Measurements from ENCODE around the gene THSD7B. TPM values are rescaled to one million over a fixed set of nuclear protein-coding genes. Genes with fewer than 3 reads are reported as not detected.

The THSD7B gene
- total RNA-seq, 1 experiment from 2014 or later: under 0.01 TPM

DNA sequence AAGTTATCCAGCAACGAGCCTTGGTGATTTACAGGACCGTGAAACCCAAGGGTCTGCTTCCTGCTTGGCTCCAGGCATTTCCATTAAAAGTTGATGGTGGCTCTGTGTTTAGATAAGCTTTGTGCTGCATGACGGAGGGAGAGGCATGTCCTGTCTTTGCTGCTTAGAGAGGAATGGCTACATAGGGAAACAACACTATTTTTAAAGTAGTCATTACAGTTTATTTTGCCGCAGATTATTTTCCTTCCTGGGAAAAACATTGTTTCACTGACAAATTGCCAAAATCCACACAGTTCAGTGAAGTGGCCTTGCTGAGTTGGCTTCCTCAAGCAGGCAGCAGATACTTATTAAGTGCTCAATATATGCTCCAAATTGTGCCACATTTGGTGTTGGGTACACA is 98.5 kb downstream of the THSD7B start:
- H3K9me3 ChIP-seq (ENCODE audit: low read length): no peaks in the 10 kb centered on the region
- no peaks in the 10 kb centered on the region for H4K20me1 ChIP-seq (ENCODE audit: low read length)
- no peaks in the 10 kb centered on the region for H3F3A ChIP-seq (ENCODE audit: low read length, unreplicated experiment)
- H3K4me2 ChIP-seq (ENCODE audit: low read length): no peak overlapping the region
- DNase-seq: no peak
- no peaks in the 10 kb centered on the region for H3K79me2 ChIP-seq (ENCODE audit: low read length)
- no peak overlapping the region for H3K9ac ChIP-seq (ENCODE audit: low read length)
- H3K4me3 ChIP-seq (ENCODE audit: low read length): no peak overlapping the region
- CTCF ChIA-PET: no interaction called here
- no peaks in the 10 kb centered on the region for H3K9me2 ChIP-seq (replicated peaks; ENCODE audit: low read length)
- no peak for TF ChIP-seq CTCF (conservative IDR thresholded peaks at IDR 0.05; ENCODE audit: low read depth, low read length)
- no peak for TF ChIP-seq EZH2phosphoT487 (IDR thresholded peaks at IDR 0.05; ENCODE audit: borderline replicate concordance, low read length)
- no peak for TF ChIP-seq EZH2 (IDR thresholded peaks at IDR 0.05; ENCODE audit: low read length, unreplicated experiment)
- no TSS peak for BruUV-seq (replicated peaks)
- H3K27me3 ChIP-seq (ENCODE audit: low read length): peaks cover 41% of the 10 kb centered on the region
- H3K27ac ChIP-seq (ENCODE audit: low read length): no peak overlapping the region
- intact Hi-C loops (cut with micrococcal nuclease): no loop called here
- ATAC-seq: no peak
- H2AFZ ChIP-seq (ENCODE audit: low read length): no peak overlapping the region
- POLR2A ChIA-PET (ENCODE audit: unreplicated experiment): no interaction called here
- no peaks in the 10 kb centered on the region for H3K36me3 ChIP-seq (ENCODE audit: low read depth, low read length)
- no peaks in the 10 kb centered on the region for H3K4me1 ChIP-seq (ENCODE audit: insufficient read depth, low read length)

GRCh38 chr2:136871424-136871823 is 106.1 kb downstream of the THSD7B start:
- H3K9ac ChIP-seq (ENCODE audit: low read length): no peak overlapping the region
- H3K4me2 ChIP-seq (ENCODE audit: low read length): no peak overlapping the region
- H3K79me2 ChIP-seq (ENCODE audit: low read length): no peaks in the 10 kb centered on the region
- no peaks in the 10 kb centered on the region for H3K36me3 ChIP-seq (ENCODE audit: low read depth, low read length)
- ATAC-seq: no peak
- H4K20me1 ChIP-seq (ENCODE audit: low read length): no peaks in the 10 kb centered on the region
- no TSS peak for BruUV-seq (replicated peaks)
- H3K4me1 ChIP-seq (ENCODE audit: insufficient read depth, low read length): no peaks in the 10 kb centered on the region
- TF ChIP-seq EZH2phosphoT487 (IDR thresholded peaks at IDR 0.05; ENCODE audit: borderline replicate concordance, low read length): no peak
- TF ChIP-seq EZH2 (IDR thresholded peaks at IDR 0.05; ENCODE audit: low read length, unreplicated experiment): no peak
- TF ChIP-seq CTCF (conservative IDR thresholded peaks at IDR 0.05; ENCODE audit: low read depth, low read length): no peak
- POLR2A ChIA-PET (ENCODE audit: unreplicated experiment): no interaction called here
- peaks cover 41% of the 10 kb centered on the region for H3K27me3 ChIP-seq (ENCODE audit: low read length)
- H3K4me3 ChIP-seq (ENCODE audit: low read length): no peak overlapping the region
- H2AFZ ChIP-seq (ENCODE audit: low read length): no peak overlapping the region
- CTCF ChIA-PET: no interaction called here
- intact Hi-C loops (cut with micrococcal nuclease): no loop called here
- H3K9me3 ChIP-seq (ENCODE audit: low read length): no peaks in the 10 kb centered on the region
- H3K9me2 ChIP-seq (replicated peaks; ENCODE audit: low read length): no peaks in the 10 kb centered on the region
- no peaks in the 10 kb centered on the region for H3F3A ChIP-seq (ENCODE audit: low read length, unreplicated experiment)
- H3K27ac ChIP-seq (ENCODE audit: low read length): no peak overlapping the region
- no peak for DNase-seq

DNA sequence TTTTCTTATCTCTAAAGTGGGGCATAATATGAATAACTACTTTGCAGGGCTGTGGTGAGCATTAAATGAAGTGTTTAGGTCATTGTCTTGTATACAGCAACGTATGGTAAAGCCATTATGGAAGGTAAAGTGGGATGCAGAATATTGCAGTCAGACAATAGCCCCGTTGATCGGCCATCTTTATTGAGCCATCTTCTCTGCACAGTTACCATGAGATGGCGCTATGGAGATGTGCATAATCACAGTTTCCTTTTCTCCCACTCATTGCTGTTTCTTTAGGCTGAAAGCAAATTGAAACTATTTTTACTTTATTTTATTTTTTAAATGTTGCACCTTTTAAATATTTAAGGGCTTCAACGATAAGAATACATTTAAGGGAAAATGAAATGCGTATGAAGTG is 108.9 kb downstream of the THSD7B start:
- no peaks in the 10 kb centered on the region for H3K9me3 ChIP-seq (ENCODE audit: low read length)
- ATAC-seq (no peak), DNase-seq (peak; percentile 53)
- H3K4me1 ChIP-seq (ENCODE audit: insufficient read depth, low read length): no peaks in the 10 kb centered on the region
- TF ChIP-seq CTCF (conservative IDR thresholded peaks at IDR 0.05; ENCODE audit: low read depth, low read length) (peak; percentile 65), EZH2phosphoT487 (IDR thresholded peaks at IDR 0.05; ENCODE audit: borderline replicate concordance, low read length) (no peak), EZH2 (IDR thresholded peaks at IDR 0.05; ENCODE audit: low read length, unreplicated experiment) (no peak)
- ChIA-PET POLR2A (ENCODE audit: unreplicated experiment) (no interaction called here), CTCF (no interaction called here)
- H3K9ac ChIP-seq (ENCODE audit: low read length): no peak overlapping the region
- no peaks in the 10 kb centered on the region for H4K20me1 ChIP-seq (ENCODE audit: low read length)
- no peaks in the 10 kb centered on the region for H3K36me3 ChIP-seq (ENCODE audit: low read depth, low read length)
- no peak overlapping the region for H3K27ac ChIP-seq (ENCODE audit: low read length)
- no peaks in the 10 kb centered on the region for H3F3A ChIP-seq (ENCODE audit: low read length, unreplicated experiment)
- H3K9me2 ChIP-seq (replicated peaks; ENCODE audit: low read length): no peaks in the 10 kb centered on the region
- no TSS peak for BruUV-seq (replicated peaks)
- no peak overlapping the region for H3K4me3 ChIP-seq (ENCODE audit: low read length)
- H3K4me2 ChIP-seq (ENCODE audit: low read length): peak overlapping the region; percentile 16; the same call in 1 of the 2 replicates
- H3K79me2 ChIP-seq (ENCODE audit: low read length): no peaks in the 10 kb centered on the region
- H2AFZ ChIP-seq (ENCODE audit: low read length): peak overlapping the region; percentile 63
- intact Hi-C loops (cut with micrococcal nuclease): no loop called here
- H3K27me3 ChIP-seq (ENCODE audit: low read length): peaks cover 27% of the 10 kb centered on the region

All from PC-3 (cell line).